ENCODE measurements around the gene CEP120. TPM values are rescaled to one million over a fixed set of nuclear protein-coding genes. Genes with fewer than 3 reads are reported as not detected.

Gene CEP120
- total and polyA plus RNA-seq, 3 donors from 2014 or later: 25.8 to 47.5 (median 45.8) TPM

- intact Hi-C loops (cut with DNase I; ENCODE audit: low total_unique reads): no loop called here
- no peaks in the 10 kb centered on the region for H3K27me3 ChIP-seq
- no peak for DNase-seq
- H3K4me1 ChIP-seq: no peaks in the 10 kb centered on the region
- H3K4me3 ChIP-seq: no peak overlapping the region
- H3K9me3 ChIP-seq: no peaks in the 10 kb centered on the region
- no peak overlapping the region for H3K27ac ChIP-seq
- TF ChIP-seq CTCF (IDR thresholded peaks at IDR 0.05): no peak
- no peak for TF ChIP-seq POLR2A (IDR thresholded peaks at IDR 0.05)
- H3K36me3 ChIP-seq (ENCODE audit: low read depth, missing control alignments): no peaks in the 10 kb centered on the region
Observed at GRCh38 chr5:123304777-123305316, 118.4 kb downstream of the CEP120 start.

GRCh38 chr5:123303802-123304201, 119.4 kb downstream of the CEP120 start:
- Histone ChIP-seq H3K27me3 (no peaks in the 10 kb centered on the region), H3K36me3 (ENCODE audit: low read depth, missing control alignments) (no peaks in the 10 kb centered on the region), H3K4me1 (no peaks in the 10 kb centered on the region), H3K4me3 (no peak overlapping the region), H3K27ac (no peak overlapping the region), H3K9me3 (no peaks in the 10 kb centered on the region)
- intact Hi-C loops (cut with DNase I; ENCODE audit: low total_unique reads): no loop called here
- 71 to 82% methylated on average over 3 of the region's 3 CpGs for WGBS, 2 donors
- no peak for DNase-seq
- TF ChIP-seq CTCF (IDR thresholded peaks at IDR 0.05): no peak
- no peak for TF ChIP-seq POLR2A (IDR thresholded peaks at IDR 0.05)

- no peaks in the 10 kb centered on the region for H3K36me3 ChIP-seq (ENCODE audit: low read depth, missing control alignments)
- TF ChIP-seq POLR2A (IDR thresholded peaks at IDR 0.05) (no peak), CTCF (IDR thresholded peaks at IDR 0.05) (no peak)
- no peak overlapping the region for H3K27ac ChIP-seq
- H3K27me3 ChIP-seq: no peaks in the 10 kb centered on the region
- no peaks in the 10 kb centered on the region for H3K9me3 ChIP-seq
- no peak for DNase-seq
- H3K4me3 ChIP-seq: no peak overlapping the region
- no peaks in the 10 kb centered on the region for H3K4me1 ChIP-seq
- intact Hi-C loops (cut with DNase I; ENCODE audit: low total_unique reads): no loop called here
- WGBS, 2 donors: 88 to 91% methylated on average over 4 of the region's 4 CpGs
Observed at GRCh38 chr5:123300266-123300665, 122.9 kb downstream of the CEP120 start.

- H3K27me3 ChIP-seq: no peaks in the 10 kb centered on the region
- TF ChIP-seq CTCF (IDR thresholded peaks at IDR 0.05): no peak
- no peak for TF ChIP-seq POLR2A (IDR thresholded peaks at IDR 0.05)
- 92 to 100% methylated on average over 1 of the region's 1 CpG for WGBS, 2 donors
- no peak overlapping the region for H3K4me3 ChIP-seq
- intact Hi-C loops (cut with DNase I; ENCODE audit: low total_unique reads): no loop called here
- no peaks in the 10 kb centered on the region for H3K36me3 ChIP-seq (ENCODE audit: low read depth, missing control alignments)
- no peaks in the 10 kb centered on the region for H3K9me3 ChIP-seq
- DNase-seq: no peak
- no peaks in the 10 kb centered on the region for H3K4me1 ChIP-seq
- no peak overlapping the region for H3K27ac ChIP-seq
Observed at GRCh38 chr5:123299136-123299535, 124.1 kb downstream of the CEP120 start.

- intact Hi-C loops (cut with DNase I; ENCODE audit: low total_unique reads): no loop called here
- no peak for DNase-seq
- no peaks in the 10 kb centered on the region for H3K4me1 ChIP-seq
- no peak overlapping the region for H3K4me3 ChIP-seq
- WGBS, 2 donors: 89 to 90% methylated on average over 2 of the region's 2 CpGs
- H3K27me3 ChIP-seq: no peaks in the 10 kb centered on the region
- no peak overlapping the region for H3K27ac ChIP-seq
- H3K36me3 ChIP-seq (ENCODE audit: low read depth, missing control alignments): no peaks in the 10 kb centered on the region
- H3K9me3 ChIP-seq: no peaks in the 10 kb centered on the region
- TF ChIP-seq POLR2A (IDR thresholded peaks at IDR 0.05) (no peak), CTCF (IDR thresholded peaks at IDR 0.05) (no peak)
Observed at GRCh38 chr5:123298335-123299030, 124.7 kb downstream of the CEP120 start.
